ENCODE data around the gene PARD3. TPM values are rescaled to one million over a fixed set of nuclear protein-coding genes. Genes with fewer than 3 reads are reported as not detected.

Gene PARD3
- total RNA-seq, 1 donor from 2014 or later: 58.7 TPM

DNA sequence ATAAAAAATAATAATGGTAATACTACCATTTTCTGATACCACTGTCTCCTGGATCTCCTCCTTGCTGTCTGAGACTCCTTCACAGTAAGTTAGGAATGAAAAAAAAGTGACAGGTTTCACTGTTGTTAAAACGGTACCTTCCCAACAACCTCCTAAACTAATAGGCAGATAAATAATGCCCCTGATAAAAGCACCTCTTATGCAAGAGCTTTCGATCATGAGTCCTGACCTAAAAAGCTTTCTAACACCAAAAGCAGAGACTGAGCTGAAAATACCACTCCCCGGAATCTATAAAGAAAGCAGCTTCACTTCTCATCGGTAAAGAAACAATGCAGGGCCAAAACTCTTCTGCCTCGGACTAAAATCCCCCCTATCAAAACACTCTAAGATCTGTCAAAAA lies 14.5 kb downstream of the PARD3 start:
- Histone ChIP-seq H4K20me1 (ENCODE audit: low read depth) (peaks cover 72% of the 10 kb centered on the region), H3K36me3 (no peaks in the 10 kb centered on the region), H3F3A (ENCODE audit: low read depth) (peaks cover 6% of the 10 kb centered on the region), H3K4me3 (no peak overlapping the region), H2AFZ (replicated peaks) (no peak overlapping the region), H3K9me3 (ENCODE audit: low read depth) (no peaks in the 10 kb centered on the region), H3K27me3 (no peaks in the 10 kb centered on the region), H3K27ac (no peak overlapping the region), H3K4me2 (no peak overlapping the region), H3K79me2 (ENCODE audit: low read depth) (peaks cover 98% of the 10 kb centered on the region), H3K9ac (no peak overlapping the region), H3K4me1 (peaks cover 22% of the 10 kb centered on the region)
- Mint-ChIP-seq H3K36me3 (peaks cover 27% of the 10 kb centered on the region), H3K4me1 (peaks cover 30% of the 10 kb centered on the region), H3K9me3 (peaks cover 3% of the 10 kb centered on the region), H3K27me3 (ENCODE audit: insufficient read depth, low read depth) (no peaks in the 10 kb centered on the region), H3K4me3 (no peak overlapping the region), H3K27ac (peak overlapping the region; percentile 13)
- TF ChIP-seq EZH2phosphoT487 (IDR thresholded peaks at IDR 0.05) (no peak), EZH2 (IDR thresholded peaks at IDR 0.05) (no peak)
- no peak for DNase-seq (ENCODE audit: low spot score)

DNA sequence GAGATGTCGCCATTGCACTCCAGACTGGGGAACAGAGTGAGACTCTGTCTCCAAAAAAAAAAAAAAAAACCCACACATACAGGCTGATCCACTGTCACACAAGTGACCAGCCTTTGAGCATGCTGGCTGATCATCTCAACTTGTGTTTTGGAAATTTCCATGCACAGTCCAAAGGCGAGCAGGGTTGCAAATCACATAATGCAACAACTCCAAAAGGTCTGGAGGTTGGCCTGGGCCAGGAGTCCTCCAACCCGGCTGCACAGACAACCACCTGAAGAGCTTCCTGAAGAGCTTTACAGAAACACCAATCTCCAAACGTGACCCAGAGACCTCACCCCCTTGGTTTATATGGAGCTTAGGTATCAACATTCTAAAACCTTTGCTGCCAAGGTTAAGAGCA lies 16.4 kb downstream of the PARD3 start:
- TF ChIP-seq EZH2phosphoT487 (IDR thresholded peaks at IDR 0.05) (no peak), EZH2 (IDR thresholded peaks at IDR 0.05) (no peak)
- TF ChIP-seq, protein P1, sequence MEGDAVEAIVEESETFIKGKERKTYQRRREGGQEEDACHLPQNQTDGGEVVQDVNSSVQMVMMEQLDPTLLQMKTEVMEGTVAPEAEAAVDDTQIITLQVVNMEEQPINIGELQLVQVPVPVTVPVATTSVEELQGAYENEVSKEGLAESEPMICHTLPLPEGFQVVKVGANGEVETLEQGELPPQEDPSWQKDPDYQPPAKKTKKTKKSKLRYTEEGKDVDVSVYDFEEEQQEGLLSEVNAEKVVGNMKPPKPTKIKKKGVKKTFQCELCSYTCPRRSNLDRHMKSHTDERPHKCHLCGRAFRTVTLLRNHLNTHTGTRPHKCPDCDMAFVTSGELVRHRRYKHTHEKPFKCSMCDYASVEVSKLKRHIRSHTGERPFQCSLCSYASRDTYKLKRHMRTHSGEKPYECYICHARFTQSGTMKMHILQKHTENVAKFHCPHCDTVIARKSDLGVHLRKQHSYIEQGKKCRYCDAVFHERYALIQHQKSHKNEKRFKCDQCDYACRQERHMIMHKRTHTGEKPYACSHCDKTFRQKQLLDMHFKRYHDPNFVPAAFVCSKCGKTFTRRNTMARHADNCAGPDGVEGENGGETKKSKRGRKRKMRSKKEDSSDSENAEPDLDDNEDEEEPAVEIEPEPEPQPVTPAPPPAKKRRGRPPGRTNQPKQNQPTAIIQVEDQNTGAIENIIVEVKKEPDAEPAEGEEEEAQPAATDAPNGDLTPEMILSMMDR (IDR thresholded peaks at IDR 0.05): no peak
- Histone ChIP-seq H3K36me3 (no peaks in the 10 kb centered on the region), H4K20me1 (ENCODE audit: low read depth) (peaks cover 79% of the 10 kb centered on the region), H2AFZ (replicated peaks) (no peak overlapping the region), H3K4me2 (no peak overlapping the region), H3K27me3 (no peaks in the 10 kb centered on the region), H3K9ac (no peak overlapping the region), H3F3A (ENCODE audit: low read depth) (peaks cover 6% of the 10 kb centered on the region), H3K4me3 (no peak overlapping the region), H3K79me2 (ENCODE audit: low read depth) (peaks cover 98% of the 10 kb centered on the region), H3K27ac (no peak overlapping the region), H3K9me3 (ENCODE audit: low read depth) (no peaks in the 10 kb centered on the region), H3K4me1 (peaks cover 24% of the 10 kb centered on the region)
- Mint-ChIP-seq H3K27ac (no peak overlapping the region), H3K9me3 (peaks cover 3% of the 10 kb centered on the region), H3K4me1 (peaks cover 39% of the 10 kb centered on the region), H3K27me3 (ENCODE audit: insufficient read depth, low read depth) (peaks cover under 1% of the 10 kb centered on the region), H3K36me3 (peaks cover 26% of the 10 kb centered on the region), H3K4me3 (no peak overlapping the region)
- no peak for DNase-seq (ENCODE audit: low spot score)

DNA sequence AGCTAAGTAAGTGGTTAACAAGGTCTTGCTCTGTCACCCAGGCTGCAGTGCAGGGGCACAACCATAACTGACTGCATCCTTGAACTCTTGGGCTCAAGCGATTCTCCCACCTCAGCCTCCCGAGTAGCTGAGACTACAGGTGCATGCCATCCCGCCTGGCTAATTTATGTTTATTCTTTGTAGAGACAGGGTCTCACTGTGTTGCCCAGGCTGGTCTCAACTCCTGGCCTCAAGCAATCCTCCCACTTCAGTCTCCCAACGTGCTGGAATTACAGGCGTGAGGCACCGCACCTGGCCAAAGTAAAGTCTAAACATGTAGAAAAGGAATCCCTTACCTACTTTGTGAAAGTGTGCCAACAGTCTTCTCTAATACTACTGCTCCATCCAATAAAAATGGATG lies 17.9 kb downstream of the PARD3 start:
- H3K4me1 Mint-ChIP-seq: peaks cover 44% of the 10 kb centered on the region
- peaks cover 100% of the 10 kb centered on the region for H3K79me2 ChIP-seq (ENCODE audit: low read depth)
- peaks cover 26% of the 10 kb centered on the region for H3K36me3 Mint-ChIP-seq
- H3K4me3 Mint-ChIP-seq: no peak overlapping the region
- peaks cover 79% of the 10 kb centered on the region for H4K20me1 ChIP-seq (ENCODE audit: low read depth)
- no peak overlapping the region for H3K4me2 ChIP-seq
- no peaks in the 10 kb centered on the region for H3K36me3 ChIP-seq
- no peak for DNase-seq (ENCODE audit: low spot score)
- H3K27ac ChIP-seq: no peak overlapping the region
- no peaks in the 10 kb centered on the region for H3K9me3 ChIP-seq (ENCODE audit: low read depth)
- peaks cover 2% of the 10 kb centered on the region for H3K27me3 Mint-ChIP-seq (ENCODE audit: insufficient read depth, low read depth)
- H2AFZ ChIP-seq (replicated peaks): no peak overlapping the region
- H3K27ac Mint-ChIP-seq: no peak overlapping the region
- H3F3A ChIP-seq (ENCODE audit: low read depth): peaks cover 4% of the 10 kb centered on the region
- H3K9ac ChIP-seq: no peak overlapping the region
- H3K4me3 ChIP-seq: no peak overlapping the region
- peaks cover 3% of the 10 kb centered on the region for H3K9me3 Mint-ChIP-seq
- H3K4me1 ChIP-seq: peaks cover 25% of the 10 kb centered on the region
- TF ChIP-seq EZH2phosphoT487 (IDR thresholded peaks at IDR 0.05) (no peak), EZH2 (IDR thresholded peaks at IDR 0.05) (no peak)
- TF ChIP-seq, protein P1 (IDR thresholded peaks at IDR 0.05): no peak
- no peaks in the 10 kb centered on the region for H3K27me3 ChIP-seq

DNA sequence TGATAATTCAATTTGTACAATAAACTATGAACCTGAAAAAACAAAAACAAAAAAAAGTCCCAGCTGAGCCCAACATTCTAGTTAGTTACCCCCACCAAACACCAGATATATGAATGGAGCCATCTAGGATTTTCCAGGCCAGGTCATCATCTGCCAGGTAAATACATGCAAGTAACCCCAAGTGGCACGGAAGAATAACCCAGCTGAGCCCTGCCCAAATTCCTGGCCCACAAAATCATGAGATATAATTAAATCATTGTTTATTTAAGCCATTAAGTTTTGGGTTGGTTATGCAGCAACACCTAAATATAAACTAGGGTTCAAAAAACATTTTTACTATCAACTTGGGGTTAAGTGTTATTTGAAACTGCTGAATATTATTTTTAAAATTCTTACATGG lies 19.0 kb downstream of the PARD3 start:
- H3F3A ChIP-seq (ENCODE audit: low read depth): no peaks in the 10 kb centered on the region
- Mint-ChIP-seq H3K27me3 (ENCODE audit: insufficient read depth, low read depth) (peaks cover 2% of the 10 kb centered on the region), H3K4me3 (no peak overlapping the region), H3K4me1 (peaks cover 42% of the 10 kb centered on the region), H3K27ac (no peak overlapping the region), H3K9me3 (peaks cover 3% of the 10 kb centered on the region), H3K36me3 (peaks cover 26% of the 10 kb centered on the region)
- H3K4me1 ChIP-seq: peaks cover 15% of the 10 kb centered on the region
- H3K9me3 ChIP-seq (ENCODE audit: low read depth): no peaks in the 10 kb centered on the region
- no peak overlapping the region for H2AFZ ChIP-seq (replicated peaks)
- DNase-seq (ENCODE audit: low spot score): no peak
- no peak overlapping the region for H3K27ac ChIP-seq
- H3K36me3 ChIP-seq: no peaks in the 10 kb centered on the region
- no peak for TF ChIP-seq EZH2 (IDR thresholded peaks at IDR 0.05)
- no peak for TF ChIP-seq EZH2phosphoT487 (IDR thresholded peaks at IDR 0.05)
- TF ChIP-seq, protein P1 (IDR thresholded peaks at IDR 0.05): no peak
- no peaks in the 10 kb centered on the region for H3K27me3 ChIP-seq
- H4K20me1 ChIP-seq (ENCODE audit: low read depth): peaks cover 79% of the 10 kb centered on the region
- no peak overlapping the region for H3K4me3 ChIP-seq
- H3K4me2 ChIP-seq: no peak overlapping the region
- H3K79me2 ChIP-seq (ENCODE audit: low read depth): peaks cover 100% of the 10 kb centered on the region
- no peak overlapping the region for H3K9ac ChIP-seq

Data from neural progenitor cell (in vitro differentiated cells).